ENCODE results near the gene TUBB4A.

- no peak for TF ChIP-seq CTCF (conservative IDR thresholded peaks at IDR 0.05)
- no peak for TF ChIP-seq EZH2 (IDR thresholded peaks at IDR 0.05; ENCODE audit: low read depth)
Observed at GRCh38 chr19:6532244-6532999, 30.3 kb upstream of the TUBB4A start.
